ENCODE data around the gene CAPN9.

- TF ChIP-seq, protein P1, sequence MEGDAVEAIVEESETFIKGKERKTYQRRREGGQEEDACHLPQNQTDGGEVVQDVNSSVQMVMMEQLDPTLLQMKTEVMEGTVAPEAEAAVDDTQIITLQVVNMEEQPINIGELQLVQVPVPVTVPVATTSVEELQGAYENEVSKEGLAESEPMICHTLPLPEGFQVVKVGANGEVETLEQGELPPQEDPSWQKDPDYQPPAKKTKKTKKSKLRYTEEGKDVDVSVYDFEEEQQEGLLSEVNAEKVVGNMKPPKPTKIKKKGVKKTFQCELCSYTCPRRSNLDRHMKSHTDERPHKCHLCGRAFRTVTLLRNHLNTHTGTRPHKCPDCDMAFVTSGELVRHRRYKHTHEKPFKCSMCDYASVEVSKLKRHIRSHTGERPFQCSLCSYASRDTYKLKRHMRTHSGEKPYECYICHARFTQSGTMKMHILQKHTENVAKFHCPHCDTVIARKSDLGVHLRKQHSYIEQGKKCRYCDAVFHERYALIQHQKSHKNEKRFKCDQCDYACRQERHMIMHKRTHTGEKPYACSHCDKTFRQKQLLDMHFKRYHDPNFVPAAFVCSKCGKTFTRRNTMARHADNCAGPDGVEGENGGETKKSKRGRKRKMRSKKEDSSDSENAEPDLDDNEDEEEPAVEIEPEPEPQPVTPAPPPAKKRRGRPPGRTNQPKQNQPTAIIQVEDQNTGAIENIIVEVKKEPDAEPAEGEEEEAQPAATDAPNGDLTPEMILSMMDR (optimal IDR thresholded peaks at IDR 0.05 in 1 of 3, IDR thresholded peaks at IDR 0.05 in 1 of 3, conservative IDR thresholded peaks at IDR 0.05 in 1 of 3; ENCODE audit: extremely low read depth in 1 of 3, insufficient read depth in 2 of 3, low read length in 3 of 3): peak in 2 of 3 experiments; percentile 18 to 26
- TF ChIP-seq EZH2 (IDR thresholded peaks at IDR 0.05; ENCODE audit: low read length): no peak
These were observed 45.7 kb downstream of the CAPN9 start for GRCh38 chr1:230792691-230793462.
